OCI-M2 (cell line): ENCODE measurements around the gene CCDC192.
"Not testable (repeated sequence)": the region's sequence is repeated elsewhere in the genome, so short reads cannot be mapped to it uniquely, and the experiment has no call there.

Experiments used
- DNase-seq: peaks from one replicate; lab custom pipeline; 2025; ENCODE audit not compliant: unreplicated experiment; lab: John Stamatoyannopoulos, UW

CCDC192 gene

DNA sequence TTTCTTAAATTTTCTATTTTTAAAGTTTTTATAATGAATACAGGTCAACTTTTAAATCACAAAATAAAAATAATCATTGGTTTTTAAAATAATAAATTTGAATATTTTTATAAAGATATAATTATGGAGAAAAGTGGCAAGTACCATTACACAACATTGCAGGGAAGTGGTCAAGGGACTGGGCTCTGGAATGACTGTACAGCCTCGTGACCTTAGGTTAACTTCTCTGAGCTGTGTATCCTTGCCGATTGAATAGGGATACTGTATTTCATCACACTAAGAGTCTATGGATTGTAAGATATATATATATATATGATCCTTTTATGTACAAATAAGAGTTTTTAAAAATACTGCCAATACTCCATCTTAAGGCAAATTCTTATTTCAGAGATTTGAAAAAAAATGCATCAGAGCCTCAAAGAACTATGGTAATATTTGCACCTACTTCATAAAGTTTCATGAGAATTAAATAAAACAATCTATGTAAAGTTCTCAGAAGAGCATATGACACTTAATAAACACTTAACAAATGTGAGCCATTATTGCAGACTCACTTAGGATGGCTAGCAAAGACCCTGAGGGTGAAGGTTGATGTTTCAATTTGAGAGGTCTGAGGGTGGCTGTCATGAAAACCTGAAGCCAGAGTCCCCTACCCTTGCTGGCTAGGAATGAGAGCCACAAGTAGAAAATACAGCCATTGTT, 136.5 kb downstream of the CCDC192 start:
- DNase-seq: no peak

DNA sequence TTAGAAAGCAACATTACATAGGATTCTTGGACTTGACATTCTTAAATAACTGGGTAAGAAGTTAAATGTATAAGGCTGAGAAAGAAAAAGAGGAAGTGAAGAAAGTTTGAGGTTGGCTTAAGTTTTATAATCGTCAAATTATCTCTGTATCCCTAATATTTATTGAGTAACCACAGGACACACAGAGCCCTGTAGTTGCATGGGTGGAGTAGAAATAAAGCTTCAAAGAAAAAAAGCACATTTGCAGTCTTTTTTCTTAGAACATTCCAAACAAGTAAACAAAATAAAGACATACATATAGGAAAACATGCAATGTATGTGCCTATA, 137.0 kb downstream of the CCDC192 start:
- no peak for DNase-seq

DNA sequence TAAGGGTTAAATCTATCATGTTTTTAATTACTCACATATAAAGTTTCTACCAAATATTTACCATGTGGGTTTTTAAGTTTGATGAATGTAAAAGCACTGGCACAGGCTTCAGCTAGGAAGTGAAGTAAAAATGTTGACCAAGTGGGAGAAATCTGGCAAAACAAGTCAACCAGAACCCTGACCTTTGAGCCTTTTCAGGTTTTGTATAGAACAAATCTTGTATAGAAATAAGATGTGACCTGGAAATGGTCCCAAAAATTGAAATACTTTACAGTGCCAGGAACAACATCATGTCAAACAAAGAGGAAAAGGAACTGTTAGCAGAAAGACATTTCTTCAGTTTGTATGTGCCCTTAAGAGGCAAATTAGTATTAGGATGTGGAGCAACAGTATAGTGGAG, 137.6 kb downstream of the CCDC192 start:
- DNase-seq: no peak

DNA sequence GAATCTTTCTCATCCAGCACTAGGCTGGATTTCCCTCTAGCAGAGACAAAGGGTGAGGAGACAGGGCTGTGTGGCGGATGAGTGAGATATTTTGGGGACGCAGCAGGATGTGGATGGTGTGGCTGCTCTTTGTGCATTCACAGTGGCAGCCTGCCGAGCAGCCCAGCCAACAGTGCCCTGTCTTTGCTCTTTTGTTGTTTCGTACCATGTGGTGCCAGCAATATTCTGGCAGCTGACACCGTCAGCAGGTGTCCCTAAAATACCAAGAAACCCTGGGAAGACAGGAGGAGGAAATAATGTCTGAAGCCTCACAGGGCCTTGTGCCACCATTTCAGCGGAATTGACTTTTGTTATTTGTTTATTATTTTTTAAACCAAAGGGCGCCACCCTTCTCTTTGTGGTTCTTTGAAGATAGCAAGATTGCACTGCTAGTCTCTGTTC, 141.4 kb downstream of the CCDC192 start:
- no peak for DNase-seq

DNA sequence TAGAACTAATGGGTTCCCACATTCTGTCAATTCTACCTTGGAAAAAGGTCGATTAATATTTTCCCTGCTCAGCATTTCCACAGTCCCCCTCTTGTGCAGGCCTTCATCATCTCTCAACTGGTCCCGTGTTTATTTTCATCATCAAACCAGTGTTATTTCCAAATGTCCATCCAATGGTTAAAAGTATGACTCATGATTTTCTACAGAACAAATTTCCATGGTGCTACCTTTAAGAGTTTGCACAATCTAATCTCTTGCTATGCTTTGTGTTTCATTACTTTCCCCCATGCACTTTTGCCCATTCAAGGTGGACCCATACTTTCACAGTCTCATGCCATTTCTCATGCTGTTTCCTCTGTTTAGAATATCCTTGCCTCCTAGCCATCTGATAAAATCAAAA, 143.7 kb downstream of the CCDC192 start:
- DNase-seq: no peak

DNA sequence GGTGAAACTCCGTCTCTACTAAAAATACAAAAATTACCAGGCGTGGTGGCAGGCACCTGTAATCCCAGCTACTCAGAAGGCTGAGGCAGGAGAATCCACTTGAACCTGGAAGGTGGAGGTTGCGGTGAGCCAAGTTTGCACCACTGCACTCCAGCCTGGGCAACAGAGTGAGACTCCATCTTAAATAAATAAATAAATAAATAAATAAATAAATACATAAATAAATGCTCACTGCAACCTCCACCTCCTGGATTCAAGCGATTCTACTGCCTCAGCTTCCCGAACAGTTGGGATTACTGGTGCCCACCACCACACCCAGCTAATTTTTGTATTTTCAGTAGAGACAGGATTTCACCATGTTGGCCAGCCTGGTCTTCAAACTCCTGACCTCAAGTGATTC, 144.4 kb downstream of the CCDC192 start:
- not testable (repeated sequence) for DNase-seq

DNA sequence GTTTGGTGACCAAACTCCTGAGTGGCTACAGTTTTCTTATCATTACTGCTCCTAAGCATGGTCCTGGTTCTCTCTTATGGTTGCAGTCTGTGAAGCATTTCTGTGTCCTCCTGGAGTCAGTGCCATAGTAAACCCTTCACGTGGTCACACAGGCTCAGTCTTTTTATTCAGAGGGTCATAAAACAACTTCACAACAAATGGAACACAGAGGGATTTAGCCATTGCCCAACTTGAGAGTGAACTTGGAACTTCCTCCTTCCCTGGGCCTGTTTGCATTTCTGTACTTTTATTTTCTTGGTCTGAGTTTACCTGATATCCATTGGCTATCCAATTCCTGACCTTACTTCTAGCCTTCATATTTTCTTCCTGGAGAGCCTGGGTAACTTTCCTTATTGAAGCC, 144.9 kb downstream of the CCDC192 start:
- no peak for DNase-seq

DNA sequence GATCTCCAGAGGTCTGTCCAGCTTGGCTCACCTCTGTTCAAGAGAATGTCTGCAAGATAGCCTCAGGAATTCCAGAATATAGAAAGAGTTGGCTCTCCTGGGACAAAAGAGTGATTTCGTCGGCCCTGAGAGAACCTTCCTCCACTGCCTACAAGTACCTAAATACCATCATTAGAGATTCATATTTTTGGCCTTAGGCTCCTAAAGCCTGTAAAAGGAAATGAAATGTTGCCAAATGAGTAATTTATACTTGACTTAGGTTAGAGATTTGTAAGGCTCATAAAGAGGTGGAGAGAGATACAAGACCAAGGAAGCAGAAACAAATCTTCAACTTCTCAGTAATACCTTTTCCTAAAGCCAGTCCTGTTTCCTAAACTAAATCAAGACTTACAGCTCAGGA, 146.2 kb downstream of the CCDC192 start:
- no peak for DNase-seq

DNA sequence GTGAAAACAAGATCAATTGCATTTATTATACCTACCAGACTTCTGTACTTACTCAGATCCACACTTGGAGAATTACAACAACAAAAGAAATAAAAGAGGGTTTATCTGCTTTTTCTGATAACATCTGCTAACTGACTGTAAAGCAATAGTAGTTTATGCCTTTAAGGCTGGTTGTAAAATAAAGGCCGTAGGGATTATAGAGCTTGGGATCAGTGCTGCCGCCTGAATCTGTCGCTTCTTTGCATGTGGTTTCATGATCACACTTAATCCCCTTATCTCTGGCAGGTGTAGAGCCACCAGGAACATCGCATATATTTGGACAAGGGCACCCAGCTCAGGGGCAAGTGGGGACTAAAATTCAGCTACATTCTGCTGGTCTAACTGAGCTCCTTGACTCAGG, 146.7 kb downstream of the CCDC192 start:
- DNase-seq: no peak

DNA sequence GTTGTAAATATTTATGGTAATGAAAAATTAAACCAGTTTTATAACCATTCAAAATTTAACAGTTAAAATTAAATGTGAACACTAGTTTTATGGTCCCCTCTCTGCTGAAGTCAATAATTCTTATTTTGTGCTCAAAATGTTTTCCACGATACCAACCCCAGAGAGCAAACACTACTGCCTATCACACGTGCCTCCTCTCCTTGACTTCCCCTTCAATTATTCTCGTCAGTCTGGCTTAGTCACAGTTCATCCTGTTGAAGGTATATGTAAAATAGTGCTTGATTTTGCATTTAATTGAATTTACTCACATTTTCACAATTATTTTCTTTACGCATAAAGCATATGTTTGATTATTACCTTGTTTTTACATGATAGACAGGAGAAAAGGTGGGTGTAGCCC, 148.8 kb downstream of the CCDC192 start:
- DNase-seq: no peak

DNA sequence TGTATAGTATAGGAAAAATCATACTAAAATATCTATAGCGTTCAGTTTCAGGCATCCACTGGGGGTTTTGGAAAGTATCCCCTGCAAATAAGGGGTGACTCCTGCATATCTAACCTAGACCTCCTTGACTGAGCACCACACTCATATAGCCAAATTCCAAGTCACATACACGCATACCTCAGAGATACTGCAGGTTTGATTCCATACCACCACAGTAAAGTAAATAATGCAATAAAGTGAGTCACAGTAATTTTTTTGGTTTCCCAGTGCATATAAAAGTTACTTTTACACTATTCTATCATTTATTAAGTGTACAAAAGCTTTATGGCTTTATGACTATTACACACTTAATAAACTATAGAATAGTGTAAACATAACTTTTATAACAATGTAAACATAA, 151.3 kb downstream of the CCDC192 start:
- DNase-seq: no peak

DNA sequence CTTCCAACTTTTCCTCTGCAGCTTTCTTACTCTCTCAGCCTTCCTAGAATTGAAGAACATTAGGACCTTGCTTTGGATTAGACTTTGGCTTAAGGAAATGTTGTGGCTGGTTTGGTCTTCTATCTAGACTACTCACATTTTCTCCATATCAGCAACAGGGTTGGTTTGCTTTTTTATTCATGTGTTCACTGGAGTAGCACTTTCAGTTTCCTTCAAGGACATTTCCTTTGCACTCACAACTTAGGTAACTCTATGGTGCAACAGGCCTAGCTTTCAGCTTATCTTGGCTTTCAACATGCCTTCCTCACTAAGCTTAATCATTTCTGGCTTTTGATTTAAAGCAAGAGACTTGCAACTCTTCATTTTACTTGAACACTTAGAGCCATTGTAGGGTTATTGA, 153.1 kb downstream of the CCDC192 start:
- no peak for DNase-seq

DNA sequence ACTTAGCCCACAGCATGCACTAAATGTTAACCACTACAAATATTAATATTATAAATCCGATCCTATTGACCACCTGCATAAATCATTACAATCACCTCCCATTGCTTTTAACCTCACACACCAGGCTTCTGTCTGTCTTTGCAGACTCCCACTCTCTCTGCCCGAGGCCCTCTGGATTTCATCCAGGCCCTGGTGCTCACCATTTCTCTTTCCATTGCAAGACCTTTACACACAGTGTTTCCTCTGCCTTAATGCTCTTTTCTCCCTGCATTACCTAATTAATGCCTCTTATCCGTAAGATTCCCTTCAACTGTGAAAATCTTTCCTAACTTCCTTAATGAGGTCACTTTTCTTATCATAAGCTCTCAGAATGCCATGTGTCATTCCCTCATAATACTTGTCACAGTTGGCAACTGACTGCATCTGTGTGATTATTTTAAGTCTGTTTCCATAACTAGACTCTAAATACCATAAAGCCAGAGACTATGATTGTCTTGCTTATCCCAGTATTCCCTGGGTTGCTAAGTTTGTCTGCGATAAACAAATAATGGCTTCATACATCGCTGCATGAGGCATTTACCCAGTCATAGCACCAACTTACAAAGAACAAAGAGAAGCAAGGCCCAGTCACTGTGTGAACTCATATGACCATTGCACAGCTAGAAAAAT, 155.1 kb downstream of the CCDC192 start:
- no peak for DNase-seq

DNA sequence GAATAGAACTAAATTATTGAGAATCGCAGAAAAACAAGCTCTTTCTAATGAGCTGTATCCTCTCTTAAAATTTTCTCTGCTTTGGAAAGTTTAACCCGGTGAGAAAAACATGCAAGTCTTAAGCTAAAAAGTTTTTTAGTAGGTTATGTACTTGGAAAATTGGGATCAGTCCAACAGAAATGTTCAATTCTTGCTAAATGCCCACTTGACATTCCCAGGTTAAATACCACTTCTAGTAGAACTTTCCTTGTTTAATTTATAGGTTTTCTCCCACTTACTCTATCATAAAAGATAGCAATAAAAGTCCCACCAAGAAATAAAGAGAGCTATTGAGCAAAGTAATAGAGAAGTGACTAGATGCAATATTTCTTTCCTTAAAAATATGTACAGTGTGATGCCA, 157.1 kb downstream of the CCDC192 start:
- no peak for DNase-seq

DNA sequence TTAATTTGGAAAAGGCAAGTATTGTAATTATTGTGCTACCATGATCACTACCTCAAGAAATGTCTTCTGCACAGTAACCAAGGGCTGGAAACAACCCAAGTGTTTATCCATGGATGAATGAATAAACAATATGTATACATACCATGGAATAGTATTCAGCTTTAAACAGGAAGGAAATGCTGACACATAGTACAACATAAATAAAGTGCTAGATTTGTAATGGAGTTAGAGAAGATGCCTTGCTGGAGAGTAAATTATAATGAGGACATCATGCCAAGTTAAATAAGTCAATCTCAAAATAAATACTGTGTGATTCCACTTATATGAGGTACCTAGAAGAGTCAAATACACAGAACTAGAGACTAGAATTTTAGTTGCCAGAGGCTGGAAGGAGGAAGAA, 160.0 kb downstream of the CCDC192 start:
- DNase-seq: no peak

DNA sequence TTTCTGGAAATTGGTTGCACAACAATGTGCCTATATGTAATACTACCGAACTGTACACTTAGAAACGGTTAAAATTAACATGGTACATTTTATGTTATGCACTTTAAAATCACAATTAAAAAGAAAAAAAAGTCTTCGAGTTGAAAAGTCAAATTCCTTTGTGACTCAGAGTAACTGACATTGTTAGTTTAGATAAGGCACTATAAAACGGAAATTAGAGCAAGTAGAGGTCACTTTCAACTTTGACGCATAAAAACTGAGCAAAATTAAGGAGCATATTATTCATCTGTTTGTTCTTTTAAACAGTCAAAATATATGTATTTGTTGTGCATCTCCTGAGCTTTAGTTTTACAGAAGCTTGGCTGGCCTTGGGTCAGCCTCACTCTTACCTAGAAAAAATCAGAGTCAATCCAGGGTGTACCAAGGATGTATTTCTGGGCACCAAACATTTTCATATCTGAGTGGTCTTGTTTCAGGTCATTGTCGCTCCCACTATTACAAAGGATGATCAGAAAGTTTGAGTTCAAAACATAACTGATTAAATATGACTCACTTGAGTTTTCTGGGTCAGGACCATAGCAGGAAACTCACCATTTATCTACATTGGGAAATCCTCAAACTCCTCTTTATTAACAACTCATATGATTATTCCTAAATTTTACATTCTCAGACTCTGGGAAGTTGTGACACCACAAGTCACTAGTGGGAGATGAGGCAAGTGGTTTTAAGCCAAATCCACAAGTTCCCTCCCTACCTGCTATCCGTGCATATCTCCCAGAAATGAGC, 160.6 kb downstream of the CCDC192 start:
- DNase-seq: no peak

DNA sequence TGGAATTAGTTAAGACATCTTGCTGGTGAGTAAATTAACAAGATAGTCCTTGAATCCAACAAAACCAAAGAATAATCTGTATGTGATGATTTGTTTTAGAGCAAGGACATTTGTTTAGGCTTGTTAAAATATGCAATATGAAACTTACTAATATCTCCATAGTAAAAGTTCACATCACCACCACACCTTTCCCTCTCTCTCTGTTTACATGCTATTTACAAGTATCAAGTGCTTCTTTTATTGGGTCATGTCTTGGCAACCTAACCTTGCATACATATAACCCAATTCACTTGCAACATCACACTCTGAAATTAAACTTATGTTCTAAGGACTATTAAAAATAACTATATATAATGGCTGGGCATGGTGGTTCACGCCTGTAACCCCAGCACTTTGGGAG, 161.3 kb downstream of the CCDC192 start:
- DNase-seq: no peak

DNA sequence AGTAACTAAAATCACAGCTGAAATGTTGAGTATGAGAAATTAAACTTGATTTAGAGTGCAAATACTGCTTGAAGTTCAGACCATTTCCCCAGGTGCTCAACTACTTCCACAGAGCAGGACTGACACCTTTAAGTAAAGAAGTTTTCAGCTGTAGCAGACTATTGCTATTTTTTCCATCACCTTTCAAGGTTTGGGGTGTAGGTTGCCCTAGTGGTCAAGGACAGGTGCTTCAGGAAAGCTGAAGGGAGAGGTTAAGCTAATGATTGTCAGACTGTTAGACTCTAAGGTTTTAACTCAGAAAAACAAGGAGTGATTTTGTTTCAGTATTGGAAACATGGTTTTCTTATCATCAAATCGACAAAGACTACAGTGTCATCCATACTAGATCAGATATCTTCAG, 162.1 kb downstream of the CCDC192 start:
- DNase-seq: no peak

DNA sequence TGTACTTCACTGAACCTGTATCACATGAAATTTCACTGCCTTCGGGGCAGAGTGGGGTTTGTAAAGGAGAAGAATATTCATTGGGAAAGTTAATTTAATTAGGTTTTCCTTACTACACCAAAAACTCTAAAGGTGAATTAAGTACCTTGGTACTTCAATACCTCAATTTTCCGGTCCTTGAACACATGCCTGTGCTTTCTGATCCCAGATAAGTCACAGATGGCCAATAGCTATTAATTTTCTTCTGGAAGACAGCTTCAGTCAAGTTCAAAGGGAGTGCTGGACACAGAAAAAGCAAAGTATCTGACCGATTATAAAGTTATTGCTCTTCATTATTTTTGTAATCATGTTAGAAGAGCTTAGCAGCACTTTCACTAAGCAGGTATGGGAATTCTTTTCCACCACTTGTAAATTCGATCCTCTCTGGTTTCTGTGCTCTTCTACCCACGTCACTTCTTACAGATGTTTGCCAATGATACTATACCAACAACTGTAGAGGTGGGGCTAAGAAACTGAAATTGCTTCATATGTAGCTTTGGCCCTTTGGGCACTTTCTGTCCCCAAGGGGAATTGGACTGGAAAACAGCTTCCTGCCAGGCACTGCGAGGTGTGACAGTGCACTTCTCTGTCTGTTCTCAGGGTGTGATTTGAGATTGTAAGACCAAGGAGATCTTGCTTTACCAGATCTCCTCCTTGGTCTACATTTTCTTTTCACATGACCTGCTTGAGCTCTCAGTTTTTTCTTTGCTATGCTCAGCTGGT, 164.0 kb downstream of the CCDC192 start:
- DNase-seq: no peak

DNA sequence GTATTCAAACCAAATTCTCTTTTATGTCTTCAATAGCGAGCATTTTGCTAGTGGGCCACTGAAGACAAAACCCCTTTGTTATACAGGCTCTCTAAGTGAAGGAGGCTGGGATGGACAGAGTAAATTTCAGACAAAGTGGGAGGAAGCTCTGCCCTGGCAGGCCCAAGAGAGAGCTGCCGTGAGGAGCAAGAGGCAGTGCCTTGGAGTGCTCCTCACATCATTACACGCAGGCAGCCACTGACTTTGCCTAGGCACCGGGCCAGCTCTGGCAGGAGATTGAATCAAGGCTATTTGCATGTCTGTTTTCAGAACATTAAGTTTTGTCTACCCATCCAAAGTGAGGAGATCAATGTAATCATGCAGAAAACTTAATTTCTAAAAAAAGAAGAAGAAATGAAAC, 167.7 kb downstream of the CCDC192 start:
- no peak for DNase-seq

DNA sequence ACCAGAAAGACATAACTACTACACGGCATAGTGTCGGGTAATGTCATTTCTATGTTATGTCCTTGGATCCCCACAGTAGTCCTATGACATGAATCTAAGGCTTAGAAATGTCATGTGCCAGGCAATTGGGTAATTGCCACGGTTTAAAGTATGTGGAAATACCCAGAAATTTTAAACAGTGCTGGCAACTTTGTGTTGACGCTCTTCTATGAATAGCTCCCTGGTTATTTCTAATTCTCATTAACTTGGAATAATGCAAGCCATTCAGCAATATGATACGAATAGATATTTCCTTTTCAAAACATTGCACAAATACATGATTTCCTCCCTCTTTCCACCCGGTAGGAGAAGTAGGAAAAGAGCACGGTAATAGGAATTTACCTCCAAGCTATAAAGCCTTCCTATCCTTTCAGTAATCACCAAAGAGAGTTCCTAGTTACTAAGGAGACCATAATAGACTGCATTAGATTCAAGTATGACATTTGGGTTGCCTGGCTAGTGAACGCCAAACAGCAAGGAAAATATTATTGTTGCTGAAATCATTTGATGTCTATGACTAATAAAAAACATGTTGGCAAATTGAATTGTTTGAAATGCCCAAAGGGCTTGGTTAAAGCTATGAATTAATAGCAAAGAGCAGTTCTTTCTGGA, 168.4 kb downstream of the CCDC192 start:
- no peak for DNase-seq
